GM21786 (cell line): ENCODE measurements around the gene FOXP2.
"Not testable (repeated sequence)": the region's sequence is repeated elsewhere in the genome, so short reads cannot be mapped to it uniquely, and the experiment has no call there.

Experiments used
- ATAC-seq: cut with Tn5 transposase; IDR thresholded peaks from one replicate; pipeline ENCODE4 v1.9.1; 2021; ENCODE audit not compliant: unreplicated experiment

Gene FOXP2

DNA sequence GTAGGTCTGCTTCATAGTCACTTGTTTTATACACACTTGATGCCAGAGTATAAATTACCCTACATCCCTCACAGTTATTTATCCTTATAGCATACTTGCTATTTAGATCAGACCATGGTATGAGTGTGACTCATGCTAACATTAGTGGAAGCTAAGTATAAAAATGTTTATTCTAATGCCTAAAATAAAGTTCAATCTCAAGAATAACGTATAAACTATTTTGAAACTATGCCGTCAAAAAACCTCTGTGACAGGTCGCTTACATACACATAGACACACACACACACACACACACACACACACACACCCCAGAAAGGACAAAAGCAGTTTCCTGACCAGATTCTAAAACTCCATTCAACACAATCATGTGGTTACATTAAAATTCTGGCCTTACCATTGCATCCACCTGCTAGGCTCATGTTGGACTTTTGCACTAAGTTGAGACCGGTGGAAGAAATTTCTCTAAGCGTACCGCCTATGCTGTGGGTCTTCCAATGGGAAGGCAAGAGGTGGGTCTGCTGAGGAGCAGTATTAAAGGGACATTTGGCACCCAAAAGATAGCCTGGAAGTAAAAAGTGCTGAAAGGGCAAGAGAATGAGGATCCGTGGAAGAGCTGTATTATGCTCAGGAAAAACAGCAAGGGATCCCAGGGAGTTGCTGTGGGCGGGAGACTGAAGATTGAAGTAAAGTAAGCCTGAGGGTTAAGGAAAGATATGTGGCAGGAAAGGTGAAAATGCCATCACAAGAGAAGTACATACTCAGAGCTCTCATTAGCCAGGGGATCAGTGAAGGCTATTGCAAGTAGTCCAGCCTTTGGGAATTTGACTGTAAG lies 5.0 kb downstream of the FOXP2 start:
- no peak for ATAC-seq

DNA sequence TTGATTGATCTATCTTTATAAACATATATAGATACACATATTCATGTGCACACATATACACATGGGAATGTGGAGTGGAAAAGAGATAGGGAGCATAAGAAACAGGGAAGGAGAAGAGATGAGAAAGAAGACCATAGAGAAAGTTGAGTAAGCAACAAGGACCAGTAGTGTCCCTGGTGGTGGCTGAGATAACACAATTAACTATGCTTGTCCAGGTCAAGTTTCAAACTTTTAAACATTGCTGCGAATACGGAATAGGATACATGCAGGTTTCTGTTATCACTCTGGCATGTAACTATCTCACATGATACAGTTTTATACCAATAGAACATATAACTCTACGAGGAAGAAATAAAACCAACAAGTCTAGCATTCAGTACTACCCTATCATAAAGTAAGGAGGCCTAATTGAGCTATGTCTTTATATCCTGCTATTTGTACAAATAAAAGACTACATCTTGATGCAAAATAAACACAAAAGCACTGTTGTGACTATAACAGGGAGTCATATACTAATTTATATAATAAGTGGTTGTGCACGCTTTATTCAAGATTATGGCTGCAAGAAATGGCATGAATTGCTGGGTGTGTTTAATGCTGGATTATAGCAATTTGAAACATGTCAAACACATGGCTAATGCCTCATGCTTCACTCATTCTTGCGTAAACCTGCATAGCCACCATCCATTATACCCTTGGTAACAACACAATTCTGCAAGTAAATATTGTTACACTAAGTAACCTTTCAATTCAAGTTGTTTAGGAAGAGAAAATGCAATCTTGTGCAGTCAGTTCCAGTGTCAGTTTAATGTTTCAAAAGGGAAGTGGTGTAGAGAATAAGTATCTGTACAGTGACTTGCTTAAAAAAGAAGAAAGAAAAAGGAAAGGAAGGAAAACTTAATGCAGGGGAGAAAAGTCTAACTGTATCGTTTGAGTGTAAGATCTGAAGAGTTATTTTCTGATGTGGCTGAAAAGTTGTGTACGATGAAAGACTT lies 8.2 kb downstream of the FOXP2 start:
- no peak for ATAC-seq

DNA sequence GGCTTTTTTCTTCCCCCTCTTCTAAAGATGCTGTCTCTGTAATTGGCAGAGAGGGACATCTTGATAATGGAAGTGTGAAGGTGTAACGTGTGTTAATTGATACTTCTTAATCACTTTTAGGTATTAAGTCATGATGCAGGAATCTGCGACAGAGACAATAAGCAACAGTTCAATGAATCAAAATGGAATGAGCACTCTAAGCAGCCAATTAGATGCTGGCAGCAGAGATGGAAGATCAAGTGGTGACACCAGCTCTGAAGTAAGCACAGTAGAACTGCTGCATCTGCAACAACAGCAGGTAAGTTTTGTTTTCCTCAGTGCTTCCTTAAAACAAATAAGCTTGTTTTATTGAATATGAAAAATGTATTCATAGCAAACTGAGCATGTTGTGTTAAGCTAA lies 11.8 kb downstream of the FOXP2 start:
- ATAC-seq, result no peak

DNA sequence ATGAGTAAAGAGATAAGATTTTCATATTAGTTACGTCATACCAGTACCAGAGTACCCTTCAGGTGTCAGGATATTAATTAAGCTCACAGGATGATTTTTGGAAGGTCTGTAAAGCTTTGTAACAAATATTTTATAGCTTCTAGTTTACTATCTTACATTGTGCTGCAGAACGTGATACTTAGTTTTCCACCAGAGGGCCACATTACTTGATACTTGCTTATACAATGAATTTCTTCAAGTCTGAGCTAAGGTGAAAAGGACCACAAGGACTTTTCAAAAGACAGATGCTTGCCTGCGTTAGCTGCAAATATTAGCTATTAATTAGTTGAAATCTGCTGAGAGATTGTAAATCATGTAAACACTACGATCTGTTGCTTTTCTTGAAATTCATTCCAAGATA lies 12.2 kb downstream of the FOXP2 start:
- no peak for ATAC-seq

DNA sequence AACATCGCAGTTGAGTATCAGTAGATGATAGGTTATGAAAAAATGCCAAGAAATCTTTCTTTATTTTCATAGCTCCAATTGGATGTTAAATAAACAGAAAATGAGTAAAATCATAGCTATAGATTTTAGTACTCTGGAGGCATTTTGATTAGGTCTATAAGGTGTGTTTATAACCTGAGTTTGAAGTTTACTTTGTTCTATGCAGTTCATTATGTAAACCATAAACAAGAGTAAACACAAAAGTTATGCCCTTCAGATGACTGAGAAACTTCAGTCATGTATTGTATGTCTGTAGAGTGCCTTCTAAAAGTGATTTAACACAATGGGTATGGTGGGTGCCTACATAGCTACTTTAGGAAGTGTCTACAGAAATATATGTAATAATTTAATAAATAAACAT lies 13.6 kb downstream of the FOXP2 start:
- no peak for ATAC-seq

DNA sequence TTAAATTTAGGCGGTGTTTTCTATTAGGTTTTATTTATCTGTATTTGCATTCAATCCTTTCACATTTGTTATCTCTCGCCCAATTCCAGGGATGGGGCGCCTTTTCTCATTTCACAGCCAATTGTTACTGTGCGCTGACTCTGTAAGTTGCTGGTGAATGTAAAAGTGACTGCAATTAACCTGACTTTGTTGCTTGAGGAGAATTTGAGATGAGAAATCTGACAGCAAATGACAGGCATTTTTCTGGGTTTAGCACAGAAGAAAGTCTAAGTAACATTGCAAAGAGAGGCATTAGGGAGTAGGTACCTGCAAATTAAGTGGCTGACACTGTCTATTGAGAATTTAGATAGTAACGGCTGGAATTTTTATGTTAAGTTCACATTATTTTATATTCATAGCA lies 16.6 kb downstream of the FOXP2 start:
- ATAC-seq, result no peak

DNA sequence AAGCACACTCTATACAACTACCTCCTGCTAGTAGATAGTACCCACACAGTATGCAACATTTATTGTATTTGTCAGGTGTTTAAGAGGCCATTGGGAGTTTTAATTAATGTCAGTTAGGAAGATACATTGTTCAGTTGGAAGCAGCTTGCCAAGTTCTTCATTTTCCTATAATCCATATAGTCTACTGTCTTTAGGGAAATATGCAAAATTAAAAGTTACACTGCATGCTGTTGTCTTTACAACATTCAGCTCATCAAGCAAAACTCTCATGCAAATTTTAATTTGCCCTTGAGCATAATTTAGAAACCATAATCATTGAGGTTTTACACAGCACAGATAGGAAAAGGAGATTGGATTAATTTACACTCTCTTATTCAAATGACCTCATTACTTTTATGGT lies 17.4 kb downstream of the FOXP2 start:
- no peak for ATAC-seq

DNA sequence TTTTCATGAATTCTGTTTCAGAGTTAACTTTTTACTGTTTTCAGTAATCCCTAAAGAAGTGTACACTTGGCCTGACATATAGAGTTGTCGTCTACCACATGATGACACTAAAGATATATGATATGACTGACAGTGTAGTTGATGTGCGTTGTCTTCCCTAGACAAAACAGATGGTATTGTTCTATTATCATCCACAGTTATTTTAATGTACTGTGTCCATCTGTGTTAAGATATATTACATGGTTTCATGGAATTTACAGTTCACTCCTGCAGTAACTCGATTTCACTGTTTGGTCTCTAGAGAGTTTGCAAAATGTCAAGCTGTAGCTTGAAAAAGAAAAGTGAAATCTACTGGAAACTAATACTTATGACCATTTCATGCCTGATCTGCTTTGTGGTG lies 18.1 kb downstream of the FOXP2 start:
- ATAC-seq, result no peak

DNA sequence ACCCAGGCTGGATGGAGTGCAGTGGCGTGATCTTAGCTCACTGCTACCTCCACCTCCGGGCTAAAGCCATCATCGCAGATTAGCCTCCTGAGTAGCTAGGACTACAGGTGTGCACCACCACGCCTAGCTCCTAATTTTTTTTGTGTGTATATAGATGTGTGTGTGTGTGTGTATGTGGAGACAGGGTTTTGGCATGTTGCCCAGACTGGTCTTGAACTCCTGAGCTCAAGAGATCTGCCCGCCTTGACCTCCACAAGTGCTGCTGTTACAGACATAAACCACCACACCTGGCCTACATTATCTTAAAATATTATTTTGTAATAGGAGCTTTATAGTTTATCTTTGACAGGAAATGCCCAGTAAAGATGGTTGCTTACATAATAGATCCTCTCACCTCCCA lies 25.0 kb downstream of the FOXP2 start:
- ATAC-seq, result no peak

DNA sequence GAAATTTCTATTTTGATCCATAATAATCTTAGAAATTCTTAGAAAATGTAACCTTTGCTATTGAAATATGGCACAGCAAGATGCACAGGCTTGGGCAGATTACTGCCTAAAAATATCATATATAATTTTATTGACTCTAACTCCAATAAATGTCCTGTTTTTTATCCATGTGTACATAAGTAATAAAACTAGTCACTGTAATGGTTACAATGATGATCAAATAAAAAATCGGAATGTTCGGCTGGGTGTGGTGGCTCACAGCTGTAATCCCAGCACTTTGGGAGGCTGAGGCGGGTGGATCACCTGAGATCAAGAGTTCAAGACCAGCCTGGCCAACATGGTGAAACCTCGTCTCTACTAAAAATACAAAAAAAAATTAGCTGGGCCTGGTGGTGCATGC lies 26.3 kb downstream of the FOXP2 start:
- not testable (repeated sequence) for ATAC-seq

DNA sequence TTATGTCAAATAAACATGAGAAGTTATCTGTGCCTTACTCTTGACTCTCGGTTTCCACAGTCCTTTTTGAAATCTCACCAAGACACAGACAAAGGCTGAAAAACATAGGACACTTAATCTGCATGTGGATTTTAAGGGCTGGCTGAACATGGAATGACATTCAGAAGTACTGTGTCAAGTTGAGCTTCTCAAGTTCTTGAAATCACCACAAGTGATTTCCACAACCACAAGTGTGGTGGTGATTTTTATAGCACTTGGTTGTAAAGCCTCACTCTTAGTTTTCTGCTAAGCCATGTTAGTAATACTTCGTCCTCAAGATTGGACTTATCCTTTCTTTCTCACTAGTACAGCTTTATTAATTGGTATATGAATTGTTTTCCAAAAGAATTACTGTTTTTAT lies 29.6 kb downstream of the FOXP2 start:
- no peak for ATAC-seq

DNA sequence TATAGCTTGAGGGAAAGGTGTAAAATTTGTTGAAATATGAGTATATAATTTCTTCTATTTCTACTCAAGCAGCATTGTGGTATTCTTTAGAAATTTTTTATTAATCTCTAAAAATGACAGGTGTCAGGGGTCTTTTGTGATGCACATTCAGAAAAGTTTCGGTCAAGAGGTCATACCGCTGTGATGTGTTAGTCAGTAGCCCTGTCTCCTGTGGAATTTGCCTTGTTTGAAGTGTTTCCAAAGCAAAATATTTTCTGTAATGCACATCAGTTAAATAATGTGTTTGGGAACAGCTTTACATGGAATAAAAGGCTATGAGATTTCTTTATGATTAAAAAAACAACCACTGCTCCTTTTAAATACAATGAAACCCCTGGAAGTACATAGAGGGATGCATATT lies 35.8 kb downstream of the FOXP2 start:
- no peak for ATAC-seq

DNA sequence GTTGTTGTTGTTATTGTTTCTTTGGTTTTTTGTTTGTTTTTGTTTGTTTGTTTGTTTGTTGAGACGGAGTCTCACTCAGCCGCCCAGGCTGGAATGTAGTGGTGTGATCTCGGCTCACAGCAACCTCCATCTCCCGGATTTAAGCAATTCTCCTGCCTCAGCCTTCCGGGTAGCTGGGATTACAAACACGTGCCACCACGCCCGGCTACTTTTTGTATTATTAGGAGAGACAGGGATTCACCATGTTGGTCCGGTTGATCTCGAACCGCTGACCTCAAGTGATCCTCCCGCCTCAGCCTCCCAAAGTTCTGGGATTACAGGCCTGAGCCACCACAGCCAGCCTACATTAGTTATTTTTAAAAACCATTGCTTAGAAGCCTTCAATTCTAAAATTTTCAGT lies 45.0 kb downstream of the FOXP2 start:
- ATAC-seq, result no peak

DNA sequence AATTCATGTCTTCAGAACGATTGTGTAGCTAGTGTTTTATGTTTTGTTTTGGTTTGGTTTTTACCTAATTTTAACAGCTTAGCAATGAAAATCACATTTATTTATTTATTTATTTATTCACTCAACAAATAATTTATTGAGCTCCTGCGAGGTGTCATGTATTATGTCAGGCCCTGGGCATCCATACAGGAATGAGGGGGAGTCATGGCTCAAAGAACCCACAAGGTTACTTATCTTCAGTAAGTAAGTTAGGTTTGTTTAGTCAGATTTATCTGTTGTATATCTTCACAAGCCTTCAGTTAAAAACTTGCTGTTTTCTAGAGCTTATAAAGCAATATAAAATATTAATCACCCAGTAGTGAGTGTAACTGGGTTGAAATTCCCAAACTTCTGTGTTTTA lies 45.4 kb downstream of the FOXP2 start:
- no peak for ATAC-seq

DNA sequence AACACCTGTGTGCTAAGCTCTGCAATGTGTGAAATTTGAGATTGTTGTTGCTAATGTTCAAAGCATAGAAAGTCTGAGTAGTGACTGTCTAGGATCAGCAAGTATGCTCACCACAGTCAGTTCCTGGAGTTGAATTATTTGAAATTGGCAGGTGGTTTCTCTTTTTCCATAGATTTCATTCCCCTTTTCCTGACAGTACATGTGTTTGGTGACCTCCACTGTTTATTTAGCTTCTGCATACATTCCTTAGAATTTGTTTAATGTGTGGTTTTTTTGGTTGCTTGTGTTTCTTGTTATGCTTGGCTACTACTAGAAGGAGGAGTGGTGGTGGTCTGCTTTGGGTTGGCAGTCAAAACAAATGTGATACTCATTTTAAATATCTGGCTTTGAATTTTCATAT lies 52.3 kb downstream of the FOXP2 start:
- ATAC-seq, result no peak

DNA sequence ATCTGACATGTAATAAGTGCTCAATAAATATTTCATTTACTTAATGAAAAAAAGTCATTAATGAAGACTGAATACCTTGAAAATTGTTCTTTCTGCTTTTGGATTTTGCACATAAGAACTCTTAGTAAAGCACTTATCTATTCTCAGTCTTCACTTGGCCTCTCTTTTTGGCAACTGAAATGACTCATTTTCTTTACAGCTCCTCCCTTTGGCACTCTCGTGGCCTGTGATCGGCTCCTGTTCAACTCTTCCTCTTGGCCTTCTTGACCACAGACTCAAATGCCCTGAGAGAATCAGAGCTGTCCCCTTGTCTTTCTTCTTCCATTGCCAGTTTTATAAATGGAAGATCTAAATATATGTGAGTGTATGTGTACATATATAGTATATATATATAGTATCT lies 54.2 kb downstream of the FOXP2 start:
- no peak for ATAC-seq

DNA sequence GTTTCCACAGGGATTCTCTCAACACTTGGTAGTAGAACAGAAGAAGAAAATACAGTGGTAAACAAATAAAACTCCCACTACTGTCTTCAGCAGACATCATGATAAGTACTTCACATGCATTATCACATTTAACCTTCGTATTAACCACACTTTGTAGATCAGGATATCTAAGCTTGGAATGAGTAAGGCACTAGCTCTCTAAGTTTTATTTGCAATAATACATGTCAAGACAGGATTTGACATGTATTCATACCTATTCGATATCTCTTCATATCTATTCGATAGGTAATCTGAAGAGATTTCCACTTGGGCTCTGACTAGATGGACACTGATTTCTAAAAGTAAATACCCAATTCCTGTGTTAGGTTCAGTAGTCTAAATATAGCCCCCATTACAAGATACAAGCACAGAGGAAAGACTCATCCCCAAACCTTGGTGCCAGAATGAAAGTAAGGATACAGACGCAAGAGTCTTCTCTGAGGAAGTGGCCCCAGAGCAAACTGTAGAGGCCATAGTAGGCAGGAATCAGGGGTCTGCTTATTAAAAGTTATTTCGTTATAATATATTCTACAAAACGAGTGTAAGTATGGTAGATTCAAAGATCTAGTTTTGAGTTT lies 58.4 kb downstream of the FOXP2 start:
- ATAC-seq, result no peak

DNA sequence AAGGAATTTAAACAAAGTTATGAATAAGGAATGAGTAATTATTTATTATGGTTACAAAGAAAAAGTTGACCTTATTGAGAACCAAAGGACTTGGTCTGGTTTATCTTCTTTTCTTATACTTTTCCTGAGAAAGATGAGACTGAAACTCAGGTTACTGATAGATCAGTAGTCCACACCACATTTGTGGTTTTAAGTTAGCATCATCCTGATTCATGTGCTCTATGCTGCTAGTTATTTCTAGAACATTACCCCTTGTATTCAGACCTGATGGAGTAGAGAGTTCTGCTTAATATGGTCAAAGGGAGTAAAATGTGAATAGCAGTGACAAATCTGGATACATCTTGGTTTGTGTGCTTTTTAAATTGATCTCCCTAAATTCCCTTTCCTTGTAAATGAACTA lies 63.8 kb downstream of the FOXP2 start:
- ATAC-seq, result no peak

DNA sequence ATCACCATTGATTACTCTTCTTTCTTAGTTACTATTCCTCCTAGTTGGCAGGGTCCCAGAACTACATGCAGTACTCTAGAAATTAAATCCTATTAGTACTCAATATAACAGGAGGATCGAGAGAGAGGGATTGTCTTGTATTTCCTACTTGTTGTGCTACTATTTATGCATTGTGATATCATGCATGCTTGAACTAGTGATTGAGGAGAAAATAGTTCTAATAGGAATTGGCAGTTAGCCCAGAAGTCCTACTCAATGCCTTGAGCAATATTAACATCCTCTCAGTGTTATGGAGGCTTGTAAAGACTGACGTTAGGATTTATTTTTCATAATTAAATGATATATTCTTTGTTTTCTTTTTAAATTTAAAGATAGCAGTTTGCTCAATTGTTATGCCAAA lies 67.4 kb downstream of the FOXP2 start:
- no peak for ATAC-seq

DNA sequence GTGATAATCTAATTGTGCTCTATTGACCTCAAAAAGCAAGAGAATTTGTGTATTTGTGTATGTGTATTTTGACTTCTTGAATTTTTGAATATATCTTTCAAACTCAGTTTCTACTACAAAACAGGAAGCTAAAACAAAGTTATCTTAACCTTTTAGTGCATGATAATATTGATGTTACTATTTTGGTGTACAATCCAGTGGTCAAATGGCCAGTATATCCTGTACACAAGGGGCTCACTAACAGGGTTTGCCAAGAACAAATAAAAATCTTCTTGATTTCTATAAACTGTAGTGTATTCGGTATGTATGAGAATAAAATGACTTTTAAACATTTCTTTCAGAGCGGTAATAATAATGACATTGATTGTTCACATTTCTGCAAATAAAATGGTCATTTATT lies 69.6 kb downstream of the FOXP2 start:
- no peak for ATAC-seq

DNA sequence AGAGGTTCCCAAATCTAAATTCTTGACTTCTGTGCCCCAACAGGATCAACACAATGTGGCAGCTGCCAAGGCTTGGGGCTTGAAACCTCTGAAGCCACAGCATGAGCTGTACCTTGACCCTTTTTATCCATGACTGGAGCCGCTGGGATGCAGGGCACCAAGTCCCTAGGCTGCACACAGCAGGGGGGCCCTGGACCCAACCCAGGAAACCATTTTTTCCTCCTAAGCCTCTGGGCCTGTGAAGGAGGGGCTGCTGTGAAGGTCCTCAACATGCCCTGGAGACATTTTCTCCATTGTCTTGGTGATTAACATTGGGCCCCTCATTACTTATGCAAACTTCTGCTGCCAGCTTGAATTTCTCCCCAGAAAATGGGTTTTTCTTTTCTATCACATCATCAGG lies 72.6 kb downstream of the FOXP2 start:
- no peak for ATAC-seq

DNA sequence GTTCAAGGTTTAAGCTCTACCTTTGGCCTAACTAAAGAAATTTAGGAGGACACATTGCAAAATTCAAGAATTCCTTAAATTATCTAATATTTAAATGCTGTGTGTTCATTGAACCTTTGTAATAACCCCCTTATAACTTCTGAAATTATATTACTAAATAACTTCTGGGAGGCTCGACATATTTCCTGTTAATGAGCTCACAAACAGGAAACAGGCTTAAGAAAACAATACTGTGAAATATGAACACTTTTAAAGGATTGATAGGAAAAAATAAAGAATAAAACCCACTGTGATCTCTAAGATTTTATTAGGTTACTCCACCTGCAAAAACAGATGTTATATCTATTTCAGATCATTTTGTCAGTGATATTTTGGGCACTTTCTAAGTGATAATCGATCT lies 74.1 kb downstream of the FOXP2 start:
- no peak for ATAC-seq
